IPS-20b (cell line): ENCODE data around the gene DLG4.
"Not testable (repeated sequence)": the region's sequence is repeated elsewhere in the genome, so short reads cannot be mapped to it uniquely, and the experiment has no call there.

Experiments
- H3K27ac ChIP-seq: one replicate; pipeline ENCODE4 v1.5.1; 2013; ENCODE audit warnings: low read length
- H3K27me3 ChIP-seq: 2 replicates; pipeline ENCODE4 v1.6.1; 2013; ENCODE audit warnings: mild to moderate bottlenecking, low read length, inconsistent platforms; ENCODE audit not compliant: insufficient read depth
- H3K36me3 ChIP-seq: 2 replicates; pipeline ENCODE4 v1.6.1; 2013; ENCODE audit warnings: low read depth, mild to moderate bottlenecking, inconsistent platforms, low read length, moderate library complexity; ENCODE audit not compliant: insufficient read depth
- H3K4me1 ChIP-seq: 2 replicates; pipeline ENCODE4 v1.6.1; 2013; ENCODE audit warnings: mild to moderate bottlenecking, control low read depth, inconsistent platforms, low read length, moderate library complexity; ENCODE audit not compliant: insufficient read depth
- H3K4me3 ChIP-seq: 2 replicates; pipeline ENCODE4 v1.5.1; 2013; ENCODE audit warnings: mild to moderate bottlenecking, low read length, inconsistent platforms
- H3K9ac ChIP-seq: 2 replicates; pipeline ENCODE4 v1.6.1; 2013; ENCODE audit warnings: low read depth, mild to moderate bottlenecking, inconsistent platforms, low read length, moderate library complexity
- H3K9me3 ChIP-seq: 2 replicates; pipeline ENCODE4 v1.6.1; 2013; ENCODE audit warnings: mild to moderate bottlenecking, low read depth, low read length, inconsistent platforms; ENCODE audit not compliant: insufficient read depth

DLG4 gene

GRCh38 chr17:7176107-7176840 lies 43.4 kb downstream of the DLG4 start:
- H3K9me3 ChIP-seq: no peaks in the 10 kb centered on the region
- 0 out of 2 replicates have a peak overlapping the region, but pooled peaks have one; percentile 12 for H3K4me3 ChIP-seq
- H3K36me3 ChIP-seq: no peaks in the 10 kb centered on the region
- peaks cover 52% of the 10 kb centered on the region for H3K27me3 ChIP-seq
- H3K27ac ChIP-seq: no peak overlapping the region
- H3K4me1 ChIP-seq: no peaks in the 10 kb centered on the region
- no peak overlapping the region for H3K9ac ChIP-seq

GRCh38 chr17:7175330-7175733 lies 44.3 kb downstream of the DLG4 start:
- Histone ChIP-seq H3K4me1 (no peaks in the 10 kb centered on the region), H3K9ac (no peak overlapping the region), H3K27me3 (peaks cover 52% of the 10 kb centered on the region), H3K4me3 (no peak overlapping the region), H3K36me3 (no peaks in the 10 kb centered on the region), H3K27ac (no peak overlapping the region), H3K9me3 (no peaks in the 10 kb centered on the region)

- H3K27ac ChIP-seq: no peak overlapping the region
- H3K4me3 ChIP-seq: peak overlapping the region; percentile 39; the same call in 1 of the 2 replicates
- no peaks in the 10 kb centered on the region for H3K9me3 ChIP-seq
- H3K27me3 ChIP-seq: peaks cover 52% of the 10 kb centered on the region
- H3K4me1 ChIP-seq: no peaks in the 10 kb centered on the region
- H3K9ac ChIP-seq: no peak overlapping the region
- H3K36me3 ChIP-seq: no peaks in the 10 kb centered on the region
Observed at GRCh38 chr17:7174603-7175326, 44.9 kb downstream of the DLG4 start.

GRCh38 chr17:7173687-7174602 lies 45.7 kb downstream of the DLG4 start:
- Histone ChIP-seq H3K27ac (no peak overlapping the region), H3K4me3 (peak overlapping the region; percentile 39; the same call in 1 of the 2 replicates), H3K36me3 (no peaks in the 10 kb centered on the region), H3K9ac (no peak overlapping the region), H3K4me1 (no peaks in the 10 kb centered on the region), H3K9me3 (peaks cover 2% of the 10 kb centered on the region), H3K27me3 (peaks cover 52% of the 10 kb centered on the region)

- H3K9ac ChIP-seq, H3K4me3 ChIP-seq, H3K27ac ChIP-seq, H3K36me3 ChIP-seq, H3K4me1 ChIP-seq, H3K9me3 ChIP-seq: not testable (repeated sequence)
- H3K27me3 ChIP-seq: peaks cover 44% of the 10 kb centered on the region
Observed at GRCh38 chr17:7172522-7173191, 47.0 kb downstream of the DLG4 start.

- not testable (repeated sequence) for H3K36me3 ChIP-seq, H3K27ac ChIP-seq, H3K4me3 ChIP-seq, H3K9me3 ChIP-seq, H3K4me1 ChIP-seq, H3K9ac ChIP-seq
- peaks cover 14% of the 10 kb centered on the region for H3K27me3 ChIP-seq
Observed at GRCh38 chr17:7169565-7169908, 50.1 kb downstream of the DLG4 start.

GRCh38 chr17:7168841-7169564 lies 50.6 kb downstream of the DLG4 start:
- H3K36me3 ChIP-seq, H3K4me3 ChIP-seq, H3K9ac ChIP-seq, H3K4me1 ChIP-seq, H3K27ac ChIP-seq, H3K9me3 ChIP-seq: not testable (repeated sequence)
- H3K27me3 ChIP-seq: peaks cover 11% of the 10 kb centered on the region; the same call in 1 of the 2 replicates

- Histone ChIP-seq H3K4me1 (no peaks in the 10 kb centered on the region), H3K9me3 (peaks cover 5% of the 10 kb centered on the region), H3K27ac (no peak overlapping the region), H3K36me3 (no peaks in the 10 kb centered on the region), H3K4me3 (no peak overlapping the region), H3K27me3 (no peaks in the 10 kb centered on the region), H3K9ac (no peak overlapping the region)
Observed at GRCh38 chr17:7167832-7168231, 51.8 kb downstream of the DLG4 start.

GRCh38 chr17:7166873-7167272 lies 52.8 kb downstream of the DLG4 start:
- Histone ChIP-seq H3K9me3 (peaks cover 5% of the 10 kb centered on the region), H3K36me3 (no peaks in the 10 kb centered on the region), H3K27me3 (no peaks in the 10 kb centered on the region), H3K4me3 (no peak overlapping the region), H3K27ac (no peak overlapping the region), H3K4me1 (no peaks in the 10 kb centered on the region), H3K9ac (no peak overlapping the region)

GRCh38 chr17:7159571-7159970 lies 60.1 kb downstream of the DLG4 start:
- not testable (repeated sequence) for H3K9ac ChIP-seq, H3K9me3 ChIP-seq, H3K4me3 ChIP-seq, H3K36me3 ChIP-seq, H3K27ac ChIP-seq, H3K4me1 ChIP-seq, H3K27me3 ChIP-seq

GRCh38 chr17:7158424-7158823 lies 61.2 kb downstream of the DLG4 start:
- not testable (repeated sequence) for H3K4me3 ChIP-seq, H3K27me3 ChIP-seq, H3K27ac ChIP-seq, H3K9me3 ChIP-seq, H3K4me1 ChIP-seq, H3K9ac ChIP-seq, H3K36me3 ChIP-seq
